ENCODE results near the gene RASGEF1C. TPM values are rescaled to one million over a fixed set of nuclear protein-coding genes. Genes with fewer than 3 reads are reported as not detected.

The RASGEF1C gene
- total RNA-seq, 4 donors from 2014 or later: 0.38 to 0.51 TPM; not detected in 2

- TF ChIP-seq CTCF (IDR thresholded peaks at IDR 0.05; ENCODE audit: low read depth): no peak
Observed at GRCh38 chr5:180099733-180100611, 109.0 kb downstream of the RASGEF1C start.

GRCh38 chr5:180098991-180099732, 109.8 kb downstream of the RASGEF1C start:
- TF ChIP-seq CTCF (IDR thresholded peaks at IDR 0.05; ENCODE audit: low read depth): no peak

- TF ChIP-seq CTCF (IDR thresholded peaks at IDR 0.05; ENCODE audit: low read depth): no peak
Observed at GRCh38 chr5:180098526-180098925, 110.5 kb downstream of the RASGEF1C start.

- no peak for TF ChIP-seq CTCF (IDR thresholded peaks at IDR 0.05; ENCODE audit: low read depth)
Observed at GRCh38 chr5:180097926-180098325, 111.1 kb downstream of the RASGEF1C start.

DNA sequence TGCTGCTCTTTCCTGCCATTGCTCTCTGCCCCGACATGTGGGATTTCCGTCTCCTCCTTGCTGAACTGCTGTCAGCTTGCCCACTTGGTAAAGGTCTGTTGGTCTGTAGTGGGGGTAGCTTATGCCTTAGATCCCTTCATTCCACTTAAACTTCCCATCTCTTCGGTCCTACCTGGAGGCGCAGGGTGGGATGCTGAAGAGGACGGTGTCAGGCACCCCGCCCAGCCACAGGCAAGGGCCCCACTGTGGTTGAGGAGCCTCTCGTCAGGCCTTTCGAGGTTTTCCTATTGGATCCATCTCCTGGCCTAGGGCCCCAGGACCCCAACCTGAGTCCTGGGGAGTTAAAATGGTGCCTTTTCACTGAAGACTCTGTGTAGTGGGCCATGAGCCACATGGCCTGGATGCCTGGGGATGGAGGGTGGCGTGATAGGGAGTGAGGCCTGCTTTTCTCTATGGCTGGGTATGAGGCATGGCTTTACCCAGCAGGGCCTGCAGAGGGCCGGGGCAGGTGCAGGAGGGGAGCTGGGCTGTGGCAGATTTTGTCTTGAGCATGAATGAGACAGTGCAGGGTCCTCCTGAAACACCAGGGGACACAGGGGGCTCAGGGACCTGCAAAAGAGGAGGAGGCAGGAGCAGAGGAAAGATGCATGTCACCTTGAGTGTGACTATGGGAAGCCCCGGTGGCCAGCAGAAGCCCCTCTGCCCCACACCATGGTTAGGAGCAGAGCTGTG, 111.7 kb downstream of the RASGEF1C start:
- TF ChIP-seq CTCF (IDR thresholded peaks at IDR 0.05; ENCODE audit: low read depth): no peak

- no peak for TF ChIP-seq CTCF (IDR thresholded peaks at IDR 0.05; ENCODE audit: low read depth)
Observed at GRCh38 chr5:180096616-180097015, 112.4 kb downstream of the RASGEF1C start.

DNA sequence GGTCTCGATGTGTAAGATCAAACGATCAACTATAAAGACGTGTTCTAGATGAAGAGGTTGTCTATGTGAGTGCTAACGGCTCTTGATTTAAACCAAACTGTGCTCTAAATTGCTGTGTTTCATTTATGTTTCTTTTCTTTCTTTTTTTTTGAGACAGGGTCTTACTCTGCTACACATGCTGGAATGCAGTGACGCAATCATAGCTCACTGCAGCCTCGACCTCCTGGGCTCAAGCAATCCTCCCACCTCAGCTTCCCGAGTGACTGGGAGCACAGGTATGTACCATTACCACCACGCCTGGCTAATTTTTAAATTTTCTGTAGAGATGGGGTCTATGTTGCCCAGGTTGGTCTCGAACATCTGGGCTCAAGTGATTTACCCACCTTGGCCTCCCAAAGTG, 113.5 kb downstream of the RASGEF1C start:
- no peak for TF ChIP-seq CTCF (IDR thresholded peaks at IDR 0.05; ENCODE audit: low read depth)

Data from subcutaneous adipose tissue (tissue), 4 donors.